ENCODE measurements around the gene CECR2.
A peak's percentile ranks its signal among the peaks of the same experiment; 100 is the strongest.
"Not testable (repeated sequence)": the region's sequence is repeated elsewhere in the genome, so short reads cannot be mapped to it uniquely, and the experiment has no call there.

The CECR2 gene

GRCh38 chr22:17562906-17563870, 193.9 kb downstream of the CECR2 start, which contains the start of gene SLC25A18:
SLC25A18 (plus strand) TSS chr22:17563498; CDS start chr22:17579945, 16,447 bp downstream.
- no peak for DNase-seq (ENCODE audit: extremely low read depth in 1 of 2, low read depth in 1 of 2)

GRCh38 chr22:17563936-17564391, 194.7 kb downstream of the CECR2 start:
- no peak for DNase-seq (ENCODE audit: extremely low read depth in 1 of 2, low read depth in 1 of 2)

- not testable (repeated sequence) for DNase-seq (ENCODE audit: extremely low read depth in 1 of 2, low read depth in 1 of 2)
These were observed 196.9 kb downstream of the CECR2 start for GRCh38 chr22:17566016-17566687.

GRCh38 chr22:17566776-17567175, 197.5 kb downstream of the CECR2 start:
- no peak for DNase-seq (ENCODE audit: extremely low read depth in 1 of 2, low read depth in 1 of 2)

DNA sequence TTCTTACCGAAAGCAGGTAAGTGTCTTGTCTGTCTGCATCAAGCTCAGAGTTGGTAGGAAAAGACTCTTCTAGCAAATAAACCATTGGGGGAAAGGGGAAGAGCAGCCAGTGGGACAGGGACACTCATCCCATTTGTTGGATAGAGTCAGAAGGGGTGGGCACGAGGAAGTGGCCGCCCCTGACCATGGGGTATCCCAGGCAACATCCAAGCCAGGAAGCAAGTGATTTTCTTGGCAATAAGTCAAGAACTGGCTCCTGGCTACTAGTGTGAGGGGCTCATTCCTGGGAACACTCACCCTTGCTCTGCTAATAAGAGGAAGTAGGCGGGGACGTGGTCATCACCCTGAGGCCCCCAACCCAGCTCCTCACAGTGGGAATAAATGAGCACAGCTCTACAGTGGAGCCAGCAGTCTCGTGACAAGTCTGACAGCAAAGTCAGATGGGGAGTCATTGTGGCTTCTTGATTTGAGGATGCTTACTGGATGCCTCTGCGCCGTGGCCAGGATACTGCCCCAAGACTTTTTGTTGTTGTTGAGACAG, 200.8 kb downstream of the CECR2 start:
- DNase-seq (ENCODE audit: extremely low read depth in 1 of 2, low read depth in 1 of 2), result no peak

DNA sequence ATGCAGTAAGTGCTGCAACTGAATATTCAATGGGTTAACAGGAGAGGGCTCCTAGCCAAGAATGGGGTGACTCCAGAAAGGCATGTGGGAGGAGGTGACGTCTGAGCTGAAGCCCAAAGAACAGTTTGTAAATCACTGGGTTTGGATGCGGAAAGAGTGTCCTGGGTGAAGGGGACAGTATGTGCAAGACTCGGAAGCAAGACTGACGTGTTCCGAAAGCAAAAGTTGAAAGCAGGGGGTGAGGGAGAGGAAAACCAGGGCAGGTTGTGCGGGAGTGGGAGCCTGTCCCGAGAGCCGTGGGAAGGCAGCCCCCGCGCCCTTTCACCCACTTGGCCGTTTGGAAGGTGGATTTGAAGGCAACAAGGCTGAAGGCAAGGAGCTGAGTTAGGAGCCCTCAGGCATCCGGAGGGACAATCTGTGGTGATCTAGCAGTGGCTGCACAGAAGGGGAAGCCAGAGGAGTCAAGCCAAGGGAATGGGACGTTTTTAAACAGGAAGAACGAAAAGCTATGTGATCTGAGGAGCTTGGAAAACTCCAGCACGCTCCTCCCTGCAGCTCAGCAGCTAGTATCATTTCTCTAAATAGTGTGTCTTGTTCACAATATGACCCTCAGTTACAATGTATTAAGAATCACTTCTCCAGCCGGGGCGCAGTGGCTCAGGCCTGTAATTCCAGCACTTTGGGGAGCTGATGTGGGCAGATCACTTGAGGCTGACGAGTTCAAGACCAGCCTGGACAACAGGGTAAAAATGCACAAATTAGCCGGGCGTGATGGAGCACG, 201.8 kb downstream of the CECR2 start:
- DNase-seq (ENCODE audit: extremely low read depth in 1 of 2, low read depth in 1 of 2), result no peak

- DNase-seq (ENCODE audit: extremely low read depth in 1 of 2, low read depth in 1 of 2), result no peak
These were observed 205.9 kb downstream of the CECR2 start for GRCh38 chr22:17575151-17575550.

DNA sequence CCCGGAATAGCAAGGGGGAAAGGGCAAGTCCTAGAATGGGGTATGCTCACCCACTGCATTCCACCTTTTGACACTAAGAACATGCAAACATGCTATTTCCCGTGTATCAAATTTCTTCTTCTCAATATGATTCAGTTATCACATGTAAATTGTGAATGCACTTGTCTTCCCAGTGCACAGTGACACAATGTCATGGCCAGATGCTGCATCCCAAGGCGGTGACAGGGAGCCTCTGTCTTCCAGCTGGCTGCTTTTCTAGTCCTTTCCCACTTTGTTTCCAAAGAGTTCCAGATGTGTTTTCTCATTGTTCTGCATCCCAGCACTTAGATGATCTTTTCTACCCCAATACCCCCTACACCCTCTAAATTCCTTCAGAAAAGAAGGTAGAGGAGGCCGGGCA, 206.4 kb downstream of the CECR2 start:
- DNase-seq (ENCODE audit: extremely low read depth in 1 of 2, low read depth in 1 of 2), result no peak

GRCh38 chr22:17576470-17576869, 207.2 kb downstream of the CECR2 start:
- peak in 1 of 2 donors; percentile 0 for DNase-seq (ENCODE audit: extremely low read depth in 1 of 2, low read depth in 1 of 2)

- no peak for DNase-seq (ENCODE audit: extremely low read depth in 1 of 2, low read depth in 1 of 2)
These were observed 209.0 kb downstream of the CECR2 start for GRCh38 chr22:17578136-17578754.

DNA sequence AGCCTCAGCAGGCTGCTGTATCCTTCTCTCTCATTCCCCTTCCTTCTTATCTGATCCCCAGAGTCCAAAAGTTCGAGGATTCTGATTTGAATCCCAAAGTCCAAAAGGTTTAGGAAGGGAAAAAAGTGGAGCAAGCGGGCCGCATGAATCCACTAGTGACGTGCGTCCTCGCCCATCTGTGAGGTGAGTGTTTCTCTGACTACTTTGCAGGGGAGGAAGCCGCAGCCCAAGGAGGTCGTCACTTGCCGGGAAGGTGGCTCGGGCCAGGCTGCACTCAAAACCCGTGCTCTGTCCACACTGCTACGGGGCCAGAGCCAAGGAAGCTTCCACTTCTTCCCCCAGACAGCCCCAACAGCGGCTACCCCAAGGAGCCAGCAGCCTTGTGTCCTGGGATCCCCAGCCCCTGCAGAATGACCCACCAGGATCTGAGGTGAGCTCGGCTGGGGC, 210.3 kb downstream of the CECR2 start:
- no peak for DNase-seq (ENCODE audit: extremely low read depth in 1 of 2, low read depth in 1 of 2)

DNA sequence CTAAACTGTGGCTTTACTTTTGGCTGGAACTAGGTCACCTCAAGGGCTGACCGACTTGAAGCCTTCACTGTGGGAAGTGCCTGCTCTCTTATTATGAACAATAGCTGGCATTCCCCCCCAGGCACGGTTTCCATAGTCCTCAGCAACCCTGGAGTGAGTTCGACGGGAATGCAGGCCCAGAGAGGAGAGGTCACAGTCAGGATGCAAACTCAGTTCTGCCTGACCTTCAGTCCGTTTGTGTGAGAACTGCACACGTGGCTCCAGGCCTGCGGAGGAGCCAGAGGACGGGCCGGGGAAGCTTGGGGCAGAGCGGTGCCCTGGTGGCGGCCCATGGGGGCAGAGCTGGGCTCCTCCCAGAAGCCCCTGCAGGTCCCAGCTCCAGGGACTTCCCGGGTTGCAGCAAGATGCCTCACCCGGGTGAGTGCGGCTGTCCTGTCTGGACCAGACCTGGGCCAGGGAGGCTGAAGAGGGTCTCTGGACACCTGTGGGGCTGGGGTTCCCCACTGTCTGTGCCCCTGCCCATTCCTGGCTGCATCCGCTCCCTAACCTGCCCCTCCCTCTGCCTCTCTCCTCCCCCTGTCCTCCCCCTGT, 211.3 kb downstream of the CECR2 start:
- DNase-seq (ENCODE audit: extremely low read depth in 1 of 2, low read depth in 1 of 2), result no peak

- no peak for DNase-seq (ENCODE audit: extremely low read depth in 1 of 2, low read depth in 1 of 2)
These were observed 211.8 kb downstream of the CECR2 start for GRCh38 chr22:17581056-17581455.

GRCh38 chr22:17581631-17582030, 212.4 kb downstream of the CECR2 start:
- DNase-seq (ENCODE audit: extremely low read depth in 1 of 2, low read depth in 1 of 2), result no peak

- no peak for DNase-seq (ENCODE audit: extremely low read depth in 1 of 2, low read depth in 1 of 2)
These were observed 213.9 kb downstream of the CECR2 start for GRCh38 chr22:17583151-17583550.

- no peak for DNase-seq (ENCODE audit: extremely low read depth in 1 of 2, low read depth in 1 of 2)
These were observed 217.7 kb downstream of the CECR2 start for GRCh38 chr22:17586831-17587440.

- no peak for DNase-seq (ENCODE audit: extremely low read depth in 1 of 2, low read depth in 1 of 2)
These were observed 218.4 kb downstream of the CECR2 start for GRCh38 chr22:17587629-17588028.

DNA sequence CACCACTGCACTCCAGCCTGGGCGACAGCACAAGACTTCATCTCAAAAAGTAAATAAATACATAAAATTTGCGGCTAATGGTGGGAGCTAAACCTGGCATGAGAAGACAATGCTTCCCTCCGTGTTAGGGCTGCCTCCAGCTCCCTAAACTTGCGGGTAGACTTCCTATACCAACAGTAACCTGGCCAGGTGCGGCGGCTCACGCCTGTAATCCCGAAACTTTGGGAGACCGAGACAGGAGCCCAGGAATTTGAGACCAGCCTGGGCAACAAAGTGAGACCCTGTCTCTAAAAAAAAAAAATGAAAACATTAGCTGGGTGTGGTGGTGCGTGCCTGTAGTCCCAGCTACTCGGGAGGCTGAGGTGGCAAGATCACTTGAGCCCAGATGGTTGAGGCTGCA, 219.3 kb downstream of the CECR2 start:
- no peak for DNase-seq (ENCODE audit: extremely low read depth in 1 of 2, low read depth in 1 of 2)

- DNase-seq (ENCODE audit: extremely low read depth in 1 of 2, low read depth in 1 of 2), result no peak
These were observed 220.6 kb downstream of the CECR2 start for GRCh38 chr22:17589810-17590375.

Data from stimulated activated CD8-positive, alpha-beta memory T cell treated with anti-CD3 and anti-CD28 coated beads, Interleukin-7, amount 100 ng/mL, for 48 hours (primary cell).